Stimulated activated CD4-positive, alpha-beta T cell treated with anti-CD3 and anti-CD28 coated beads, Interleukin-2, amount 100 ng/mL, for 24 hours (primary cell): ENCODE data around the gene CFAP46.
A peak's percentile ranks its signal among the peaks of the same experiment; 100 is the strongest.
"Not testable (repeated sequence)": the region's sequence is repeated elsewhere in the genome, so short reads cannot be mapped to it uniquely, and the experiment has no call there.

Experiments
- DNase-seq, 2 donors: peaks; one replicate each; pipeline ENCODE4 v3.0.0-alpha.2; 2020

CFAP46 gene

GRCh38 chr10:132962623-132963429, 20.5 kb upstream of the CFAP46 start:
- no peak for DNase-seq

- DNase-seq, result peak; percentile 77 to 80
Measured at GRCh38 chr10:132961787-132962622, 19.6 kb upstream of the CFAP46 start.

- no peak for DNase-seq
Measured at GRCh38 chr10:132961420-132961786, 19.0 kb upstream of the CFAP46 start.

- no peak for DNase-seq
Measured at GRCh38 chr10:132960631-132961419, 18.5 kb upstream of the CFAP46 start.

GRCh38 chr10:132960071-132960472, 17.7 kb upstream of the CFAP46 start:
- no peak for DNase-seq

- DNase-seq, result no peak
Measured at GRCh38 chr10:132959559-132959961, 17.2 kb upstream of the CFAP46 start.

GRCh38 chr10:132958883-132959558, 16.7 kb upstream of the CFAP46 start:
- no peak for DNase-seq

GRCh38 chr10:132957981-132958882, 15.9 kb upstream of the CFAP46 start:
- no peak for DNase-seq

GRCh38 chr10:132957131-132957530, 14.8 kb upstream of the CFAP46 start:
- no peak for DNase-seq

GRCh38 chr10:132956259-132956658, 13.9 kb upstream of the CFAP46 start:
- not testable (repeated sequence) for DNase-seq

- DNase-seq, result no peak
Measured at GRCh38 chr10:132955479-132955878, 13.1 kb upstream of the CFAP46 start.

- no peak for DNase-seq
Measured at GRCh38 chr10:132953428-132953827, 11.1 kb upstream of the CFAP46 start.

GRCh38 chr10:132951926-132952325, 9.6 kb upstream of the CFAP46 start:
- DNase-seq, result no peak

- DNase-seq, result no peak
Measured at GRCh38 chr10:132948351-132948750, 6.0 kb upstream of the CFAP46 start.

- no peak for DNase-seq
Measured at GRCh38 chr10:132947843-132948242, 5.5 kb upstream of the CFAP46 start.

GRCh38 chr10:132946806-132947546, 4.6 kb upstream of the CFAP46 start:
- DNase-seq, result no peak

GRCh38 chr10:132946311-132946710, 3.9 kb upstream of the CFAP46 start:
- DNase-seq, result no peak

GRCh38 chr10:132945894-132946255, 3.5 kb upstream of the CFAP46 start:
- DNase-seq, result no peak

GRCh38 chr10:132945125-132945893, 2.9 kb upstream of the CFAP46 start:
- DNase-seq, result no peak

- DNase-seq, result no peak
Measured at GRCh38 chr10:132944510-132944909, 2.1 kb upstream of the CFAP46 start.
